Activated gamma-delta T cell treated with Interleukin-2 at 50 U/mL for 16 hours (primary cell): Measurements from ENCODE around the gene RASSF4.

ENCODE experiments used
- DNase-seq: peaks from one replicate; pipeline ENCODE4 v3.0.0-alpha.2; 2020

The RASSF4 gene, protein sequence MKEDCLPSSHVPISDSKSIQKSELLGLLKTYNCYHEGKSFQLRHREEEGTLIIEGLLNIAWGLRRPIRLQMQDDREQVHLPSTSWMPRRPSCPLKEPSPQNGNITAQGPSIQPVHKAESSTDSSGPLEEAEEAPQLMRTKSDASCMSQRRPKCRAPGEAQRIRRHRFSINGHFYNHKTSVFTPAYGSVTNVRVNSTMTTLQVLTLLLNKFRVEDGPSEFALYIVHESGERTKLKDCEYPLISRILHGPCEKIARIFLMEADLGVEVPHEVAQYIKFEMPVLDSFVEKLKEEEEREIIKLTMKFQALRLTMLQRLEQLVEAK

DNA sequence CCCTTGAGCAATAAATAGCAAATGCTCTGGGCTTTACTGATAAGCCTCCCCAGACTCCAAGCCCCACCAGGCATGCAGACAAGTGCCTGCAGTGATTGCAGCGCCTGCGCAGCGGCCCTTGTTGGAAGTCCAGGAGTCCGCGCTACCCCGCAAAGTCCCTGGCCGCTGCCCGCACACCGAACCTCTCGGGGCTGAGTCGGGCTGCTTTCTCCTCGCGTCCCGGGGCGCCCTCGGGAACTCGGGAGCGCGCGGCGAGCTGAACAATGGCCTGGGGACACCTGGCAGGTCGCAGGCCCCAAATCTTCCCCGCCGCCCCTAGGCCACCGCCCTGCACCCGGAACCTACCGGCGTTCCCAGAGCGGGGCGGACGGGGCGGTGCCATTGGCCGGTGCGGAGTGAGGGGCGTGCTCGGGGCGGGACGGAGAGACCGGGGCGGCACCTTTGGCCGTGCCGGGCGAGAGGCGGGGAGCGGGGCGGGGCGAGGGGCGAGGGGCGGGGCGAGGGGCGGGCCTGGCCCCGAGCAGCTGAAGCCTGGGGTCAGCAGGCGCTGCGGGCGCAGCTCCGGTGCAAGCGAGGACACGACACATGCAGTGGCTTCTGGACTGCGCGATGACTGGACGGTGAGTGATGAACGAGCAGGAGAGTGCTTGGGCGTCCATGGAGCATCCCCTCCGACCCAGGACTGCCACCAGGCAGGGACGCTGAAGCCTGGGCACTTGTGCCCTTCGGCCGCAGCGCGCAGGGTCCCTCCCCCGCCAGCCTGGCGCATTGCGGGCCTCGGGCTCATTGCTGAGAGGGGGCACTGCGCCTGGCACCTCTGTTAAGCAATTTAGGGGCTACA, at the start of gene RASSF4:
Gene RASSF4 (plus strand): TSS at position 556 of the 841 bp plus-strand sequence. CDS start 10,401 bp downstream, outside the sequence.
- peak; percentile 92 for DNase-seq

DNA sequence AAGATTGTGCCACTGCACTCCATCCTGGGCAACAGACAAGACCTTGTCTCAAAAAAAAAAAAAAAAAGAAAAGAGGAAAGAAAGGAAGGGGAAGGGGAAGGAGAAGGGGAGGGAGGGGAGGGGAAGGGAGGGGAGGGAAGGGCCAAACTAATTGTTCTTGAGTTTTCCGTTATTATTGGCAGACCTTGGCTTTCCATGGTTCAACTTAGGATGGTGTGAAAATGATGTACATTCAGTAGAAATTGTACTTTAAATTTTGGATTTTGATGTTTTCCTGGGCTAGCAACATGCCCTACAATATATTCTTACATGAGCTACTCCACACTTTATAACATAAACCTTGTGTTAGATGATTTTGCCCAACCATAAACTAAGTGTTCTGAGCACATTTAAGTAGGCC, 49.7 kb upstream of the RASSF4 start:
- no peak for DNase-seq

DNA sequence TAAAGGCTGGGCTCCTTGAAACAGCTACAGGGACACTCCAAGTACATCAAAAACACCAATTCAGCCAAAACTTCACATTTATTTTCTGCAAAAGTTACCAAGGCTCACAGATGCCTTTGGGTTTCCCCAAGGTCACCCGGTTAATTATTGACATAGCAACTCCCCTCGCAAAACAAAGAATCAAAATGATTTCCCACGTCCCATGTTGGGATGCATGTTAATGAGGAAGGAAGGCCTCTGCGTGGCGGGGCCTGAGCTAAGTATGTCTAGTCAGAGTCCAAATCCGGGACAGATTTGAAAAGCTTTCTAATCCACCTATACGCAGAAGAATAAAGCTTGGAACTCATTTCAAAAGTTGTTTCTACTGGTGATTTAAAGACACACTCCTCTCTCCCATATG, 49.0 kb upstream of the RASSF4 start:
- DNase-seq = no peak

DNA sequence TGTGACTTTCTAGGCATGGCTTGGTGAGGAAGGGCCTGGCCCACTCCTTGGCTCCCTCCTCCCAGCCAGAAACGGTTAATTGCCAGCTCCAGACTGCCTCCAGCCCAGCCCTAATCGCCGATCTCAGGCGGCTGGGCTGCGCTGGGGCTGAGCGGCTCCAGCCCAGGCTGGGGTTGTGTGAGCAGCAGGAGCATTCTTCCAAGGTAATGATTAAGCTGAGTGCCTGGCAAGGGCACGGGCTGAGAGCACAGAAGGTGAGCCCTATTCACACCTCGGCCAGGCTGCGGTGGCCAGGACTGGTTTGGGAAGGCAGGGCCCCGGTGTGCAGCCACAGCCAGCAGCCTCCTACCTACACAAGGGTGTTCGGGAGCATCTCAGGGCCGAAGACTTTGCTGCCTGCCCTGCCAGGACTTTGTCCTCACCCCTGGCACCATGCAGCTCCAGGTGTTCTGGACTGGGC, 48.5 kb upstream of the RASSF4 start, which contains the start of gene TMEM72:
Gene TMEM72 (plus strand): TSS at position 257 of the 460 bp plus-strand sequence. CDS start 176 bp downstream, at position 433.
- DNase-seq = no peak

DNA sequence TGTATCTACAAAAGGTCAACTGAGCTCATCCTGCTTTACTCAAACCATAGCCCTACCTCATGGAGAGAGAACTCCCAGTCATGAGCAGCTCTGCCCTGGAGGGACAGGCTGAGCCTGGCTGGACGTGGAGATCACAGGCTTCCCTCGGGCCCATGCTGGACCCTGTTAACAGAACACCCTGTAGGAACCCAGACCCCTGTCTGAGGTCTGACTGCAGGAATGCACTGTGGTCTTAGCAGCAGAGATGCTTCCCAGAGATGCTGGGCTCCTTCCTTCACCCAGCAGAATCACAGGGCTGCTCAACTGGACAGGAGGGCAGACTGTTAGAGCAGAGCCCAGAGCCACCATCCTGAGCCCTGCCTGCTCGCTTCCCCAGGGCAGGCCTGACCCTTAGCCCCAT, 47.7 kb upstream of the RASSF4 start:
- DNase-seq = no peak

DNA sequence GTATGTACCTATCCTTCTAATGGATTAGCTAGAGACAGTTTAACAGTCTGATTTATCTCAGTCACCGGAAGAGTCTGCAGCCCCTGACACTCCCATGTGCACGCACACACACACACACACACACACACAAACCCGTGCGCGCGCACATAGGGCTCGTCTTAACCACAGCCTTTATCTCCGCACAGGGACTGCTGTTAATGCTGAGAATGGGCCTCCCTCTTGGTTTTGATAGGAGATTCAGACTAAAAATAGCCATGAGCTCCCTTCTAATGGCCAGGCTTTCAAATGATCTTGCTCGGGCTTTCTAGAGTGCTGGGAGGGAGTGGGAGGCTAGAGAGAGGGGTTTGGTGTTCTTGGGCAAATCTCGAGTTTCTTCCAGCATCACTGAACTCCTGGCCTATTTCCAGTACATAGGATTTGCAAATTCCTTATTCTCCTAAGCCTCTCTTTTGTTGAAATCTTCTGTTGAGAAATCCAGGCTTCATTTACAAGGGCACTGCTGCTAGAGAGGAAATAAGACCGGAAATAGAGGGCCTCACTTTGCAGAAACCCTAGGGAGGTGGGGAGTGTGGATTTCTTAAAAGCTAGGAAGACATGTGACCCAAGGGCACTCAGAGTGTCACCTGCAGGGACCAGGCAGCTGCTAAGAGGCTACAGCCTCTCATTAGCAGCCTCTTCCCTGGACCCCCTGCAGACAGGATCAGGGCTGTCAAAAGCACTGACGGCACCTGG, 46.1 kb upstream of the RASSF4 start:
- peak; percentile 57 for DNase-seq

DNA sequence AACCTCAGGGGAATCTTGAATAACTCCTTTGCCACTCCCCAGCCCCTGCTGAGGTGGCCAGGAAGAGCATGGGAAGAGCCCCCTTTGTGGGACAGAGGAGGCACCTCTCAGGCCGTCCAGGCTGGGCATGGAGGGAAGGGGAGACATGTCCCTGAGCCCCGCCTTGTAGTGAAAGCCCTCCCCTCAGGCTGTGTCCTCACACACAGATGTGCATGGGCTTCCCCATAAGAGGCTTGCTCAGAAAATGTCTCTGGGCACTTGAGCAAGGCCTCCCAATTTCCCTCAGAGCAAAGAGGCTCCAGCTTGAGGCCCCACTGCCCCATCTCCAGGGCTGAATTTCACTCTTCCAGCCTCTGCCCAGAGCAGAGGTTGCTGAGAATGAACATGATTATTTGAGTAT, 44.7 kb upstream of the RASSF4 start:
- no peak for DNase-seq

DNA sequence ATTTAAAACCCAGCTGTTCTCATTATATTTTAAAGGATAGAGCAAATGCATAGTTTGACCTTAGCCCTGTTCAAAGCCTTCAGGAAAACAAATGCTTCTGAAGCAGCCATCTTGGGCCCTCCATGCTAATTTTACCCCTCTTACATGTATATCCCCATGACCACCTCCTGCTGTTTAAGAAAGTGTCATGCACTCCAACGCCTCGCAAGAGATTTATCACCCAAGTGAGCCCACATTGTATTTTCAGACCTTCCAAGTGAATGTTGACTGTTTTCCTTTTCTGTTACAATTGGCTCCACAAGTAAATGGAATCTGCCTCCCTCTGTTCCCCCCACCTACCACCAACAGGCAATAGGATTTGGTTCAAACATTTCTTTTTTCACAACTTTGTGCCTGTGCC, 43.2 kb upstream of the RASSF4 start:
- no peak for DNase-seq

DNA sequence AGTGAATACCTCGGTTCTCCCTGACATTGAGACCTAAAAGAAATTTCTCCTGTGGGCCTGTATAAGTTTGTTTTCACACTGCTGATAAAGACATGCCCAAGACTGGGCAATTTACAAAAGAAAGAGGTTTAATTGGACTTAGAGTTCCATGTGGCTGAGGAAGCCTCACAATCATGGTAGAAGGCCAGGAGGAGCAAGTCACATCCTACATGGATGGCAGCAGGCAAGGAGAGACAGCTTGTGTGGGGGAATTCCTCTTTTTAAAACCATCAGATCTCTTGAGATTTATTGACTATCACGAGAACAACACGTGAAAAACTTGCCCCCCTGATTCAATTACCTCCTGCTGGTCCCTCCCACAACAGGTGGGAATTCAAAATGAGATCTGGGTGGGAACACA, 41.8 kb upstream of the RASSF4 start:
- DNase-seq = no peak

DNA sequence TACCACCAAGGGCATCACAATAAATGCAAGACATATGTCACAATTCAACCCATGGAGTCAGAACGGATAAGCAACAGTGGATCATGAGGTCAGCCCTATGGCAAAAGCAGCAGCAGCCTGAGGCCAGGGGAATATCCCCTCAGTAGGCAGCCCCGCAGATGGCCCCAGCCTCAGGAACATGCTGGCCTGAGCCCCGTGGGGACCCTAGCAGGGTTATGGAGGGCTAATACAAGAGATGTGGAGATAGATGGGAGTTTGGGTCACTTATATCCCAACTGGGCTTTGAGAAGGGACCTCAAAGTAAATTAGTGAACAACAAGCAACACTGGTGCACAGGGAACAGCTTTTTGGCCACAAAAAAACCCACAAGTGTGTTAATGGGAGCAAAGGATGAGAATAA, 39.4 kb upstream of the RASSF4 start:
- no peak for DNase-seq

DNA sequence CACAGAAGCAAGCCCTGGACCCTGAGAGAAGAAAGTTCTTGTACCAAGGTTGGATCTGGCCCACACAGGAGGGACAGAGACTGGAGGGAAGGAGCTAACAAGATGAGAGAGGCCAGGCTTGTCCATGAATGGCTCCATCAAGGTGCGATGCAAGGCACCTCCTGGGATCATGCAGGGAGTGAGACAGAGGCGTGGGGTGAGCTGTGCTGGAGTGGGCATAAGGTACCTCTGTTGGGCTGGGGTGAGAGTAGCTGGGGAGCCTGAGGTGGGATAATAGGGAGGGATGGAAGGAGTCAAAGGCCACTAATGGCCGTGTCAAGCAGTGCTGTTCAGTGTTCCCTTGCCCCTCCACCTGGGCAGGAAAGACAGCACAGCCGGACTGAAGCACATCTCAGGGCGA, 38.5 kb upstream of the RASSF4 start:
- no peak for DNase-seq

DNA sequence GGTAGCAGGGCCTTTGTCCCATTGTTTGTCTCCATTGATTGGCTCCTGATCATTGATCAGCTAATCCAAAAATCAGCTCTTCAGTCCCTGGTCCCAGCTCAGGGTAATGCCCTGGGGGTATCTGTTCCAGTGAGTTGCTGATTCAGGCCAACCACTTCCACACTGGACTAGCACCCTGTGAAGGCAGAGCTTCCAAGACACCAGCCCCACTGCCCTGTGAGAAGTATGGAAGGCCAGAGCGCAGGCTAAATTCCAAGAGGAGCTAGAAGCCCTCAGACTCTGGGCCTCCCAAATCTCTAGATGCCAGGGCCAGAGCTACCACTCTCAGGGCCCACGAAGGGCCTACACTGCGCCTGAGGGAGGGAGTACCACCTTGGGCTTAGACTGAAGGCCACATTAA, 38.1 kb upstream of the RASSF4 start:
- no peak for DNase-seq

DNA sequence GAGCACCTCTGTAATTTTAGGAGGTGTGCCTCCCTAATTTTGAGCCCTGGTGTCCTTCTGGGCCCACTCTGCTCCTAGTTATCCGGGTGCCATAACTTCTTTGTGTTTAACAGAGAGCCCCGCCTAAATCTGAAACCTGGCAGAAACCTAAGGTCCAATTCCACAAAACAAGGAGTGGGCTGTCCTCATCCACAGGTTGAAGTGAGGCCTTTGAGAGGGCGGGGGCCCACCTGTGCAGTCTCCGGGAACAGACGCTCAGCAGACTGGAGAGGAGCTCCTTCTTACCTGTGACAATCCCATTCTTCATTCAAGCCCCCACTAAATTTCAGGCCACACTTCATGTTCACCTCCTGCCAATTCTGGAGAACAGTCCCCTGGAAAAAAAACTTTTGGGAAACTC, 37.6 kb upstream of the RASSF4 start:
- DNase-seq = no peak

DNA sequence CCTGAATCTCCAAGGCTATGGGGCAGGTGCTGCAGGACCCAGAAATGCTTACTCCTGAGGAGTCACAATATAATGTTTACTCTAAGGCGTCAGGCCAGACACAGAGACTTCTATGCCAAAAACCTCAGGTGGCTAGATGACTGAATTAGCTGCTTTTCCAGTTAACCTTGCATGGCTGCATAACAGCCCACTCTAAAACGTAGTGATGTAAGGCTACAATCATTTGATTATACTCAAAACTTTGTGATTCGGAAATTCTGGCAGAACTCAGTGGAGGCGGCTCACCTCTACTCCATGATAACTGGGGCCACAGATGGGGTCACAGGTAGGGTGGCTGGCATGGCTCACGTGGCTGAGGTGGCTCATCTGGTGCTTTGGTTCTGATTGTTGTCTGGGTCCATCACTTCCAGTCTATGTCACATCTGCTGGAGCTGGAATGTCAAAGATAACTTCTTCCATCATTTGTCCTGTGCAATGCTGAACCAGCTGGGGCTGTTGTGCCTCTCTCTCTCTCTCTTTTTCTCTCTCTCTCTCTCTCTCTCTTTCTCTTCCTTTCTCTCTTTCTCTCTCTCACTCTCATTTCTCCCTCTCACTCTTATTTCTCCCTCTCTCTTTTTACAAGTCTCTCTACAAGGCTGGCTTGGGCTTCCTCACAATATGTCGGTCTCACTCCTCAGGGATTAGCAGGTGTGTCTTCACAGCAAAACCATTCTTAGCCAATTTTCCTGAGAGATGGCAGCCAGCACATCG, 36.6 kb upstream of the RASSF4 start:
- no peak for DNase-seq

DNA sequence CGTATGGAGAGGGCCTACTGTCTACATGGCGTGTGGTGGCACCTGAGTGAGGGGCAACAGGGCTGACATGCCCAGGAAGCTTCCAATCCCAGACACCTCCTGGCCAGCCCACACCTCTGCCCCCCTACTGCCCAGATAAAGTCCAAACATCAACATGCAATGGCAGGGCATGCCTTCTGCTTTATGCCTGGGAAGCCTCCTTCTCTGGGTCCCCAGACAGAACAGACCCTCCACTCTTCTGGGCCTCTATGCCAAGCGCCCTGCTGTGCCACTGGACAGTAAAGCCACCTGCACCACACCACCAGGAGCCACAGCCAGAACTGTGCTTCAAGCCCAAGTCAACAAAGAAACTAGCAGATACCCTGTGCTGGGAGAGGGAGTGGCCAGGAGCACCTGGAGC, 36.0 kb upstream of the RASSF4 start:
- DNase-seq = no peak

DNA sequence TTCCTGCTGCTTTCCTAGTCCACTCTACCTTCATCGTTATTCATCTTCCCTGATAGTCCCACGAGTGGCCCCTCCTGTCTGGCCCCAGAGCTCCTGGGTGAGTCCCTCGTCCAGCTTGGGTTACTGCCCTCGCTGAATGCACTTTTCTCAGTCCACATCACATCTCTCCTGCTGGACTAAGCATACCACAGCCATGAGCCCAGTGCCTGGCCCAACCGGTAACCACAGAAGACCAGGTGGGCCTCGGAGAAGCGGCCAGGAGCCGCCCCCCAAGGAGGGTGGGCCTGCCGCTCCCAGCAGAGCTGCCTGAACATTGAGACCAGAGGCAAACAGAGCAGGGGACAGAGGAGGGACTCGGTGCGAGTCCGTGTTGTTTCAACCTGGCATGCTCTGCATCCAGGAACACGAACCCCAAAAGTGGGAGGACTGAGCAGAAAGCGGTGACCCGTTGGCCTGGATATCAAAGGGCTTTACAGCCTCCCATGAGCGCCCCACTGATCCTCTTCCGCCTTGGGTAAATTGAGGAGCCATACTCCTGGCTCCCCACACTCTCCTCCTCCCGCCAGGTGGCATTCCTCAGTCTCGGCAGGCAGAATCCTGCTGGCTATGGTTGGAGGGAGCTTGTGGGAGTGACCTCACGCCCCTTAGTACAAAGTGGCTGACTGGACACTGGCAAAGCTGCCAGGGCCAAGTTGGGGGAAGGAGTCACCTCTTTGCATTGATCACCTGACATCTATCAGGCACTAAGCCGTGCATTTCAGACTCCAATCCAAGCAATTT, 35.2 kb upstream of the RASSF4 start:
- DNase-seq = no peak

DNA sequence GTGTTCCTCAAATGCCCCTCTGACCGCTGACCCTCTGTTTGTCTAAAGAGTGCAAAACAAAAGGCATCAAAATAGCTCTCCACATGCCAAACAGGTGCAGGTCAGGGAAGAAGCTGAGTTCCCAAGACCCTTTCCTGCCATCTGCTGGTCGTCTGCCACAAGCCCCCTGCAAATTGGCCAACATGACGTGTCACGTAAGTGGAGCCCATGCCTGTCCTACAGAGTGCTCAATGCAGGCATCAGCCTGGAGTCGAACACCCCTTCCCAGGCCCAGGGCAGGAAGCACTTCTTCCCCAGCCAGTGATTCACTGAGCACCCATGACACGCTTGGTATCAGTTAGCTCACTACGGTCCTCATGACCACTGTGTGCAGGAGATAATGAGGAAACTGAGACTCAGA, 34.4 kb upstream of the RASSF4 start:
- DNase-seq = no peak

DNA sequence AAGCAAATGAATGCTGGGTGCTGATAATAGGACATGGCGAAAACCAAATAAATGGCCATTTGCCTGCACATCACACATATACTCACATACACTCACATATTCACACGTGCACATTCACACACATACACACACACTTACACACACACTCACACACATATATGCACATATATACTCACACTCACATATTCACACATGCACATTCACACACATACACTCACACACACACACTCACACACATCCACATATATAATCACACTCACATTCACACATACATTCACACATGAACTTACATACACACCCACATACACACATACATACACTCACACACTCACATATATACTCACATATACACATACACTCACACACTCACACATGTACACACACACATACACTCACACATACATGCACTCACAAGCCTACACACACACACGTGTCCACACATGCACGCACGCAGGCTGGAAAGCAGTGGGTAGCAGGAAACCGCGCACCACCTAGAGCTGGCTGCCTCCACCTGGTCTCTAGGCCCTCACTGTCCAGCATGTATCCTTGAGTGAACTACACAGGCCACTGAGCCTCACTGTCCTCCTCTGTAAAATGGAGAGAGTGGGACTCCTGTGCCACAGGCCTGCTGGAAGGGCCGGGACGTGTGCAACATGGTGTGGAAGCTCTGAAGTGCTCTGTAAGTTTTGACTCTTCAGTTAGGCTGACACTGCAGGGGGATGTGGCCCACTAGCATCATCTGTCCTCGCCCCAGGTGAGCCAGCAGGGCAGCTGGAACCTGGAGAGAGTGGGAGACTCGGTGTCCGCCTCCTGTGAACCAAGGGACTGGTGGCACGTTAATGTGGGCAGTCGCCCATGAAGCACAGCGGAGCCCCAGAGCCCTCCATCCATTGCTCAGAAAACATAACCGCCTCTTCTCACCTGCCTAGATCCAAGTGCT, 33.5 kb upstream of the RASSF4 start:
- no peak for DNase-seq

DNA sequence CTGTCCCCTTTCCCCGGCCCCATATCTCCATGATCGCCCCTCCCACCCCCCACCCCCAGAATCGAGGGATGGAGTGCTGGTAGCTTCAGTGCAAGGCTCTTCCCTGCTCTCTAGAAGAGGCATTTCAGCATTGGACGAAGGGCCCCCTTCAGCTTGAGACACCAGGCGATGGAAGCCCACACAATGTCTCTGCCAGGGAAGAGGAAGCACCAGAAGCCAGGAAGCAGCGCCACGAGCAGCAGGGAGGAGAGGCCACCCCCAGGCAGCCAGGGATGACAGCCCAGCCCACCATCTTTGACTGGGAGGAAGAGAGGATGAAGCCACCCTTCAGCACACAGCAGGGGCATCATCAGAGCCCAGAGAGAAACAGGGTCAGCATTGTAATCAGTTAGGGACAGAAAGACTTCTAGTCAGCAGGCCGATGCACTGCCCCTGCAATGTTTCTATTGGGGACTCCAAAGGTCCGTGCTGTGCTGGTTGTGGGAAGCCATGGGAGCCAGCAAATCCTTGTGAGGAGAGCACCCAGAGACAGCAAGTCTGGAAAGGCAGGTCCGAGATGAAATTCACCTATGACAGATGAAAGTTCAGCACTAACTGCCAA, 32.8 kb upstream of the RASSF4 start:
- no peak for DNase-seq

DNA sequence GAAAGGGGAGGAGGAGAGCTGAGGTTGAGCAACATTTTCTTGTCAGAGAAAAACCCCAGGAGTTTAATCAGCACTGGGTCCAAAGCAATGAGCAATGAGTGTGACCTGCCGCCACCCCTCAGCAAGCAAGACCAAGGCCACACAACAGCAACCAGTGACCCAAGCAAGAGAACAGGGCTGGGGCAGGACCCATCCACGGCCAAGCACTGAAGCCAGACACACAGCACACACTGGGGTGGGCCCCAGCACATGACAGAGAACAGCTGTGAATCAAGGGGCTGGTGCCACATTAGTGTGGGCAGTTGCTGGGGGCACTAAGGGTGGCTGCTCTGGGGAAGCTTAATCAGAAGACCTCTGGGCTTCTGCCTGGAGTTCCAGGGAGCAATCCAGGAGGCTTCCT, 32.2 kb upstream of the RASSF4 start:
- no peak for DNase-seq
